Globus pallidus (tissue), 1 donor: Measurements from ENCODE around the gene VWA3B.
A peak's percentile ranks its signal among the peaks of the same experiment; 100 is the strongest.
"Not testable (repeated sequence)": the region's sequence is repeated elsewhere in the genome, so short reads cannot be mapped to it uniquely, and the experiment has no call there.

Experiments used
- DNase-seq: peaks from one replicate; pipeline ENCODE4 v3.0.0-alpha.2; 2015; ENCODE audit warnings: low spot score

The VWA3B gene

GRCh38 chr2:98299211-98299905 lies 212.4 kb downstream of the VWA3B start:
- no peak for DNase-seq

GRCh38 chr2:98300141-98300874 lies 213.3 kb downstream of the VWA3B start:
- peak; percentile 14 for DNase-seq

- DNase-seq = no peak
These were observed 214.5 kb downstream of the VWA3B start for GRCh38 chr2:98301469-98301868.

GRCh38 chr2:98307131-98307696 lies 220.2 kb downstream of the VWA3B start:
- DNase-seq = not testable (repeated sequence)

DNA sequence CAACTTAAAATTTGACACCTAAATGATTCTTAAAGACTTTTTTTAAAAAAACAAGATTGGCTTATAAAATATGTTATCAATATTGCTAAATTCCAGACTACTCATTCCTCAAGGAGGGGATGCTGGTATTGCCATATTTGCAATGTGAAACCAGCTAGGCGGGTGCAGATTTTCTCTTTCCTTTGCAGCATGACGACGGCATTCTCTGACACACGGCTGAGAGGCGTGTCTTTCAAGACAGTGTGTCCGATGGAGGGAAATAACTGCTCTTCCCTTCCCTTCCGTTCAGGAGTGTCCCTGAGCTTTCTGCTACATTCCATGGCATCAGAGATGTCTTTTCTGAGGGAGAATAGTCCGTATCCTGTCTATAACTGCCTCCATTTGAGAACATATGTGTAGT lies 221.1 kb downstream of the VWA3B start:
- DNase-seq = no peak

GRCh38 chr2:98308532-98308931 lies 221.6 kb downstream of the VWA3B start:
- DNase-seq = no peak

GRCh38 chr2:98309580-98309979 lies 222.6 kb downstream of the VWA3B start:
- no peak for DNase-seq

GRCh38 chr2:98310010-98310409 lies 223.0 kb downstream of the VWA3B start:
- no peak for DNase-seq

DNA sequence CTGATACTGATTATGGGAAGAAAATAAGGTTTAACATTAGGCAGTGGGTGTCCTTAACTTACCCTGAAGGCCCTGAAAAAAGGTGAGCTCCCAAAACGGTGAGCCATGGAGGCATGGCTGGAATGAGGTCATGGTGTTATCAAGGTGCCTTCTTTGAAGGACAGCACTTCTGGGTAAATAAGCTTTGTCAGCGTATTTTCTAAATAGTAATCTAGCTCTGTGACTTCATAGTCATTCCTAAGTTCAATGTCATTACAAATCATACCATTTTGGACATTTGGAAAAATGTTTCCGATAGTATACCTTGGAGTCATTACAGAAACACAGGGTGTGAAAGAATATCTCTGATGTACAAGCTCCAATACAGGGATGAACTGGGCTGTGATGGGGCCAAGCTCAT lies 224.1 kb downstream of the VWA3B start:
- no peak for DNase-seq

DNA sequence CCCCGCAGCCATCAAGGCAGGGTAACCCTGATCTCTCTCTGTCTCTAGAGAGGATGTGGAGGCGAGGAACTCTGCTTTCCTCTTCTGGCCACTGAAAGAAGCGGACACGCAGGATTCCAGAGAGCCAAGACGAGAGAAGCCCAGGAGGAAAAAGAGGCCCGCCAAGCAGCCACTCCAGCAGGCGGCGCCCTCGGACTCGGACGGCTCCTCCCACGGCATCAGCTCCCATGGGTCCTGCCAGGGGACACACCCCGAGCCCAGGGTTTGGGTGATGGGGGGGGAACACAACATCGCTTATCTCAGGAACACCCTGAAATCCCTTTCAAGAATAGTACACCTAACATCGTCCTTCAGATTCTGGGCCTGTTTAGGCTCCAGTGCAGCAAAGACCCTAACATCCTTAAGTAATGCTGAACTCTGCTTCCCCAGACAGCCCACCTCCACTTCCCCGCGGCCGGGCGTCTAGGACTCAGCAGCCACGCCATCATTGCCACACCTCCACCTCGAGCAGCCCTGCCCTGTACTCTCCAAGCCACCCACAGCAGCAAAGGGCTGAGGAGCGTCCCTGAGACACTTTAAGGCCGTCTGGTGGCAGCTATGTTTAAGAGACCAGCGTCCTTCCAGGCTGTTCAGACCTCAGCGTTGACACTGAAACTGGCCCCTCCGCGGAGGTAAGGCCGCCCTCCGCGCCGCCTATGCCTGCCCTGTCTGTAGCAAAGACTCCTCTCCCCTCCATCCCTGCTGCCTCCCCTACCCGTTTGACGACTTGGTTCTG lies 225.0 kb downstream of the VWA3B start:
- no peak for DNase-seq

- no peak for DNase-seq
These were observed 226.7 kb downstream of the VWA3B start for GRCh38 chr2:98313492-98314250.

DNA sequence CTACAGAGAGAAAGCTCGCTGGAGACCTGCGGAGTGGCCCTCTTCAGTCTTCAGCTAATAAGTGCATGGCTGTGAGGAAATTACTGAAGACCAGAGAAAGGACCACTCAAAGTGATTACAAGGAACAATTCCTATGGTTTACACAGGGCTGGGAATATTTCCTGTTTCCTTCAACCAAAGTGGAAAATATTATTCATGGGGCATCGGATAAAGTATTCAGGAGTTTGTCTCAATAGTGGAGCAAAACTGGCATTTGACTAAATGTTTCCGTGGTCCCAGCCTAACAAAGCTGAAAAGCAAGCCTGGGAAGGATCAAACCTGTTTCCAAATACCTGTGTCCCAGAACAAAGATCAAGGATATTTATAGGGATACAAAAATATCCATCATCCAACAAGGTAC lies 227.3 kb downstream of the VWA3B start:
- no peak for DNase-seq

DNA sequence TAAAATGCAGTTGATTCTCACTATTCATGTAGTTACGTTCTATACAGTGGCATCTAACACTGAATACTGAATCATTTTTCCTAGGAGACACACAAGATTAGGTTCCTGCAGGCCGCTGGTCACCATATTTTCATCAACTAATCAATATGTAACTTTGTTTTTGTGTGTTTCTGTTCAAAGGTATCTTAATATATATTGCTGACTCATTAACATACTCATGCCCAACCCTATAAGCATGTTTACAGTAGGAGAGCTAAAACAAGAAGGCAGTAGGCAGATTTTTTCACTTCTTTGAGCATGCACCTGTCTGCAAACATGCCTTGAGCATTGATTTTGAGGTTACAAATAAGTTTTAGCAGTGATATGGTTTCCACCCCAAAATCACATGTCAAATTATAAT lies 229.0 kb downstream of the VWA3B start:
- DNase-seq = no peak

DNA sequence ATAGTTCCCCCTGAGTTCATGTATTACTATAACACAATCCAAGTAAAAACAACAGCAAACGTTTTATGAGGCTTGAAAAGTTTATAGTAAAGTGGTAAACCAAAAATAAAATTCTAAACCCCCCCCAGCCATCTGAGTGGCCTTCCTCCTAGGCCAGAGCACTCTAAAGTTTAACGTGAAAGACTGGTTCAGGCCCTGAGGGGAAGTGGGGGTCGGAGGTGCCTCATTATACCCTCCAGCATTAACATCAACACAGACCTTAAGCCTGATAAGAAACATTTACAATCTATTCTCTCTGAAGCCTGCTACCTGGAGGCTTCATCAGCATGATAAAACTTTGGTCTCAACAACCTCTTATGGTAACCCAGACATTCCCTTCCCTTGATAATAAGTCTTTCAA lies 230.2 kb downstream of the VWA3B start:
- no peak for DNase-seq

DNA sequence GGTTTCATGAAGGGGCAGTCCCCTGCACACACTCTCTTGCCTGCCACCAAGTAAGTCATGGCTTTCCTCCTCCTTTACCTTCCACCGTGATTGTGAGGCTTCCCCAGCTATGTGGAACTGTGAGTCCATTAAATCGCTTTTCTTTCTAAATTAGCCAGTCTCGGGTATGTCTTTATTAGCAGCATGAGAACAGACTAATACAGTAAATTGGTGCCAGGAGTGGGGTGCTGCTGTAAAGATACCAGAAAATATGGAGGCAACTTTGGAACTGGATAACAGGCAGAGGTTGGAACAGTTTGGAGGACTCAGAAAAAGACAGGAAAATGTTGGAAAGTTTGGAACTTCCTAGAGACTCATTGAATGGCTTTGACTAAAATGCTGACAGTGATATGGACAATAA lies 233.2 kb downstream of the VWA3B start:
- not testable (repeated sequence) for DNase-seq

DNA sequence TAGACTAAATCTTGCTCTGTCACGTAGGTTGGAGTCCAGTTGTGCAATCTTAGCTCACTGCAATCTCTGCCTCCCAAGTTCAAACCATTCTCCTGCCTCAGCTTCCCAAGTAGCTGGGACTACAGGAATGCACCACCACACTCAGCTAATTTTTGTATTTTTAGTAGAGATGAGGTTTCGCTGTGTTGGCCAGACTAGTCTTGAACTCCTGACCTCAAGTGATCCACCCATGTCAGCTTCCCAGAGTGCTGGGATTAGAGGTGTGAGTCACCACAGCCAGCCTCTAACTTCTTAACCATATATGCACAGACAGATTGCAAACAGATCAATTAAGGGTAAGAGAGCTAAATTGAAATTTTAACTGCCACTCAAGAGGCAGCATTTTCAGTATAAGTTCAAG lies 237.2 kb downstream of the VWA3B start:
- no peak for DNase-seq

- DNase-seq = no peak
These were observed 240.8 kb downstream of the VWA3B start for GRCh38 chr2:98327776-98328175.

DNA sequence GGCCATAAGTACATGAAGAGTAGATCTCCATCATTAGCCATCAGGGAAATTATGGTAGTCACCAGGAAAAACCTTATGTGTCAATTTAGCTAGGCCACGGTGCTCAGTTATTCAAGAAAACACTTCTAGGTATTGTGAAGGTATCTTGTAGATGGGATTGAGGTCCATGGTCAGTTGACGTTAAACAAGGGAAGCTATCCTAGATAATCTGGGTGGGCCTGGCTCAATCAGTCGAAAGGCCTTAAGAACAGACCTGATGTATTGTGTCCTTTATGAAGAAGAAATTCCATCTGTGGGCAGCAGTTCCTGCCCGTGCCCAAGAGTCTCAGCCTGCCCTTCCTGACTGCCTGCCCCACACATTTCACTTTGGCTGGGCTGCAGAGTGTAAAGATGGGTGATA lies 242.6 kb downstream of the VWA3B start:
- no peak for DNase-seq

- DNase-seq = no peak
These were observed 246.0 kb downstream of the VWA3B start for GRCh38 chr2:98332989-98333388.

GRCh38 chr2:98333922-98334321 lies 247.0 kb downstream of the VWA3B start:
- no peak for DNase-seq

- peak; percentile 23 for DNase-seq
These were observed 247.6 kb downstream of the VWA3B start for GRCh38 chr2:98334439-98335078.
